HK-2 (cell line): ENCODE measurements around the gene TNS1.

Experiments used
- DNase-seq: peaks from one replicate; pipeline ENCODE4 v3.0.0-alpha.2; 2018; ENCODE audit not compliant: unreplicated experiment

TNS1 gene

DNA sequence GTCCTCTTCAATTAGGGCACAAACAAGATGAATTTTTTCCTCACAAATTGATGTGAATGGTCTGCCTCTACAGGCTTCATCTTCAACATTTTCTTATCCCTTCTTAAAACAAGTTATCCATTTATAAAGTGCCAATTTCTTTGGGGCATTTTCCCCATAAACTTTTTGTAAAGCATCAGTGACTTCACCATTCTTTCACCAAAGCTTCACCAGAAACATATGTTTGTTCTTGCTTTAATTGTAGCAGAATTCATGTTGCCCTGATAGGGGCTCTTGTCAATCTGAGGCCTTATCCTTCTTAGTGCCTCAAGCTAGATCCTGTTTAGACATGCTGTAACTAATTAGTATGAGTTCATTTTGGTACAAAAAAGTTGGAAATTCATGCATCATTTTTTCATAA, 226.2 kb downstream of the TNS1 start:
- DNase-seq: no peak

DNA sequence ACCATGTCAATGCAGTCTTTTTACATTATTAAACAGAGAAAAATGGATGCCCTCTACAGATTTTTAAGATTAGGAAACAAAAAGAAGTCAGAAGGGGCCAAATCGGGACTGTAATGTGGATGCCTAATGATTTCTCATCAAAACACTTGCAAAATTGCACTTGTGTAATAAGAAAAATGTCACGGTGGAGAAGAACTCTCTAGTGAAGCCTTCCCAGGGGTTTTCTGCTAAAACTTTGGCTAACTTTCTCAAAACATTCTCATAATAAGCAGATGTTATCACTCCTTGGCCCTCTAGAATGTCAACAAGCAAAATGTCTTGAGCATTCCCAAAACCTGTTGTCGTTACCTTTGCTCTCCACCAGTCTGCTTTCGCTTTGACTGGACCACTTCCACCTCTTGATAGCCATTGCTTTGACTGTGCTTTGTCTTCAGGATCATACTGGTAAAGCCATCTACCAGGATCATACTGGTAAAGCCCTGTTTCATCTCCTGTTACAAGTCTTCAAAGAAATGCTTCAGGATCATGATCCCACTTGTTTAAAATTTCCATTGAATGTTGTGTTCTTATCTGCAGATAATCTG, 226.8 kb downstream of the TNS1 start:
- no peak for DNase-seq

DNA sequence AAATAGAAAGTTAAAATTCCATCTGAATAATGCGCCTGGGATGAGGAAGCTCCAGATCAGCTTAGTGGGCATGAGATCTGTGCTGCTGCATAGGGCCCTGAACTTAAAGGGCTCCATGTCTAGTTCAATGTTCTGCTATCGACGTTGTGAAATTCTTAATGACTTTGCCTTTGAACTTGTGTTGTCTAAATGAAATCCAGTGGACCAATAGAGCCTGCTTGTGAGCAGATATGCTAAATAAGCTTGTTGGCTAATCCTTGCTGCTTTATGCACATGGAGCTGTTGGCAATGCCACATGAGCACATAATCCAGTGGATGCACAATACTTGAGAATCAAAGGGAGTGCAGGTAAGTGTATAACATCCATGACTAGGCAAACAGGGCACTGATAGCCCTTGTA, 228.6 kb downstream of the TNS1 start:
- DNase-seq: no peak

DNA sequence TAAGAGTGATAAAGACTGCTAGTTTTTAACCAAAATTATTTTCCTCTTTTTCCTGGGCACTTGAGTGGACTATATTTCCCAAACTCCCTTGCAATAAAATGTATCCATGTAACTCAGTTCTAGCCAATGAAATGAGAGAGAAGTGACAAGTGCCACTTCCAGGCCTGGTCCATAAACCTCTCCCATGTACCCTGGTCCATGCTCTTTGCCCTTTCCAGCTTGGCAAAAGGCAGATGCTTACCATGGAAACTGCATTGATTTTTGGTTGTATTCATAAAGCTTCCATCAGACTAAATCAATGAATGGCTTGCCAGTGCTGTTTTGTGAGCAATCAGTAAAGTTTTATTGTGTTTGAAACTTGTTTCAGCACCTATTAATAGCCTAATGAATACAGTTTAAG, 229.3 kb downstream of the TNS1 start:
- no peak for DNase-seq

DNA sequence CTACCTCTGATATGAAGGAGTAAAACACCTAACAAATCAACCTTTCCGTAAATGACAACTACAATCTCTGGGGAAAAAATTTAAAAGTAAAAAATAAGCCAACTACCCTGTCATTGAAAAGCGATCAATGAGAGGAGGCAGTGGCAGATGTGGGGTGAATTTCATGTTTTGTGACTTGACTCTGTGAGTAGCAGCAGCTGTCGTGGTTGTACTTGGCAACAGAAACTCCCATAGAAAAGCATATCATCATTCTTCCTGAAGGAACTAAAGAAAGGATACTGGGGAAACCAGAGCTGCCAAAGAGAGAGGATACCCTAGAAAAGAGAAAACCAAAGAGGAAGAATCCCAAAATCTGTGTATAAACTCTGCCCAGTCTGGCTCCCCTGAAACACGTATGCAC, 236.4 kb downstream of the TNS1 start:
- DNase-seq: no peak

DNA sequence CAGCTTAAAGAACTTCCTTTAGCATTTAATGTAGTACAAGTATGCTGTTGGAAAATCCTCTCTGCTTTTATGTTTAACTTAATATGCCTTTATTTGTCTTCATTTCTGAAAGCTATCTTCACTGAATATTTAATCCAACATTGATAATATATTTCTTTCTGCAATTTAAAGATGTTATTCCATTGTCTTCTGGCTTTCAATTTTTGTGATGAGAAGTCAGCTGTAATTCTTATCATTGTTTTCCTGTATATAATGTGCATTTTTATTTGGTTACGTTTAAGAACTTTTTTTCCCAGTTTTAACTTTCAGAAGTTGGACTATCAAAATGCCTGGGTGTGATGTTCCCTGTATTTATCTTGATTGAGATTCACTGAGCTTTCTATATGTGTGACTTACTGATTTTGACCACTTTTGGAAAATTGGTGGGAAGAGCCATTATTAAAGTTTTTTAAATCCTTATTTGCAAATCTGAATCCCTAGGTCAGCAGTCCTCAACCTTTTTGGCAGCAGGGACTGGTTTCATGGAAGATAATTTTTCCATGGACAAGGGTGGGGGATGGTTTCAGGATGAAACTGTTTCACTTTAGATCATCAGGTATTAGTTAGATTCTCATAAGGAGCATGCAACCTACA, 241.0 kb downstream of the TNS1 start:
- DNase-seq: no peak

DNA sequence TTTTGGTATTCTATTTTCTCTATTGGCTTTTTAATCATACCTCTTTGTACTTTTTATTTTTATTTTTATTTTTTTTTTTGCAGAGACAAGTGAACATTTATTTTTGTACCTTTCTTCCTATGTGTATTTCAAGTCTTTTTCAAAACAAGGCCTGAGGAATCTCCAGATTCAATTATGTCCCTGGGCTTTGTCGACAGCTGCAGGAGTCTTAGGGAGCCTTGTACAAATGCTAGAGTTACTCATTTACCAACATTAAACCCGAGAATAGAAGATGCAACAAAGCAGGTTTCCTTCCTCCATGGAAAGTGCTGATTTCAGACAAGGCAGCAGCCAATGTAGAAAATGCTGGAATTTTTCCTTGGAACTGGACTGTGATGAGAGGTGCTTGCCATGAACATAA, 242.8 kb downstream of the TNS1 start:
- no peak for DNase-seq

DNA sequence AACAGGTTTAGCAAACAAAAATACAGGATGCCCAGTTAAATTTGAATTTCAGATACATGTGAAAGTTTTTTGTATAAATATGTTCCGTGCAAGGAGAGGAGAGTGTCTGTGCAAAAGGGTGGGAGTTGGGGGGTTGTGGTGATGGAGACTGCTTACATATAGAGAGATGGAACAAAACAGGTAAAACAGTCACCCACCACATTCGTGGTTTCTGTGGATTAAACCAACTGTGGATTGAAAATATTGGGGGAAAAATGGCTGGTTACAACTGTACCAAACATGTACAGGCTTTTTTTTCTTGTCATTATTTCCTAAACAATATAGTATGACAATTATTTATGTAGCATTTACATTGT, 245.7 kb downstream of the TNS1 start:
- DNase-seq: no peak

DNA sequence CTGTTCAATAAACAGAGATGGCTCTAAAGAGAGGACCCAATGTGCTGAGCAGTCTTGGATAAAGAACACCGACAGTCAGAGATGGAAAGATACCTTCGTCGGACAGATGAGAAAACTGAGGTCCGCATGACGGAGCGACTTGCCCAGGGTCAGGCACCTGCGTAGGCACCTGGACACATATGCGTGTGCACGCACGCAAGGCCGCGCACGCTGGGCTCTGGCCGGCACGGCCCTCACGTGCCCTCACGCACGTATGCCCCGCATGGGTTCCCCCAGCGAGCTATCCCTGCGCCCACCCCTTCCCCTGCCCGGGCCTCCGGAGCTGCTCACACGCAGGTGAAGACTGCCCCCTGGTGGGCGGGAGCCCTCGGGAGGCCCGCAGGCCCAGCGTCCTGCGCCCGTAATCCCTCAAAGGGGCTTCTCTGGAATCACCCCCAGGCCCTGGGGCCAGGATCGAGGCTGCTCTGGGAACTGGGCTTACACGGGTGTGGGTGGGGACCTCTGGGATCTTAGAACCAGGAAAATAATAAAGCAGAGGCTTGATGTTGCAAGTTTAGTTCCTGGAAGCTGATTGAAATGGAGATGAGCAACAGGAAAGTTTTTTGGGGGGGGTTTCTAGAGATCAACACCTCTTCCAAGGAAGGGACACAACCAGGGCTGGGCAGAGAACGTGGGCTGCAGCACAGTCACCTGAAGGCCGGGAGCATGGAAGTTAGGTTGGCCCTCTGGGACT, 246.3 kb downstream of the TNS1 start:
- peak; percentile 29 for DNase-seq

DNA sequence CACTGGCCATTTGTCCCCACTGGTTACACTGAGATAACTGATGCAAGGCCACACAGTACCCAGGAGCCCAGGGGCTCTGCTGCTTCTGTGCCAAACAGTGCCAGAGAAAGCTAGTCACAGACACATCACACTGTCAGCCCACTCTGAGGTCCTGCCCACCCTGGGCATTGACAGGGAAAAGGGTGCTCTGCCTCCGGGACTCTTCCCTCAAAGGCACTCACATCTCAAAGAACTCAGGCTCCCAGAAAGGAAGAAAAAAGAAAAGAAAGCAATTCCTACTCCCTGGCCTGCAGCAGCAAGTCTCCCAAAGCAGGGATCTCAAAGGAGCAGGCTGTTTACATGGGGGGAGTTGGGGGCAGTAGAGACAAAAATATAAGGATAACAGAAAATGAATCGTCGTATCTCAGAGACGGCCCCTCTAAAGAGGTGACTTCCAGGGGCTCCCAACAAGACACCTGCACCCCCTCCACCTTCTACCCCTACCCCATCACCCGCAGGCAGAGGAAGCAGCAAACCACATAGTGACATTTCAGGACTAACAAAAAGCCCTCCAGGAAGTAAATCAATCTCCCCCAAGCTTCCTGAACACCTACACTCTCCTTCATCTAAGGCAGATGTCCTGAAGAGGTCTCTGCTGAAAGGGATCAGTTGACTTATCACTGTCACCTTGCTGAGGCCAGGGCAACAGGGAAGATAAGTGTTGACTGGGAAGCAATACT, 247.6 kb downstream of the TNS1 start:
- no peak for DNase-seq

DNA sequence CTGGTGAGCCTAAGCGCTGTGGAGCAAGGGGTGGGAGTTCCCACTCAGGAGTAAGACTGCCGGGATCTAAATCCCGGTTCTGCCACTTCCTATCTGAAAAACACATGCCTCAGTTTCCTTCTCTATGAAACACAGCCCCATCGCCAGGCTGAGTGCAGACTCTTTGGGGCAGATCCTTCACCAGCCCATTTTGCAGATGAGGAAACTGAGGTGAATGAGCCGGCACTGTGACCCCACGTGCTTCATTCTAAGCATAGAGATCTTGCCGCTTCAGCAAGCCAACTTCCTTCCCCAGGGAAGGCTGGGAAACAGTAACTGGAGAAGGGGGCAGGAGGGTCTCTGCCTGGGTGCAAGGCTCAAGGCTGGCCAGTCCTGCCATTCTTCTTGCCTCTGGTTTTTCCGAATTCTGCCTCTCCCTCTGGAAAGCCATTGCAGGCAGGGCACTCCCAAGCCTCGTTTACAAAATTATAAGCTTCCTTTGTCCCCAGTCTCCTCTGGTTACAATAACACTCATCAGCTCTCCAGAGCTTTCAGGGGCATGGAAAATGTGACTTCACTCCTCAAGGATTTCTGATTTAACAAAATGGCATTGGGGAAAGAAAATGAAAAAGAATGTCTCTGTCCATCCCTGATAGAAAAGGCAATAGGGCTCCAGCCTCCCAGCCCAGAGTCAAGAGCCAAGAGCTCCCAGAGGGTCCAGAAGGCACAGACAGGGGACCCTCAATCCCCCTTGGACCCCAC, 249.2 kb downstream of the TNS1 start:
- DNase-seq: no peak

DNA sequence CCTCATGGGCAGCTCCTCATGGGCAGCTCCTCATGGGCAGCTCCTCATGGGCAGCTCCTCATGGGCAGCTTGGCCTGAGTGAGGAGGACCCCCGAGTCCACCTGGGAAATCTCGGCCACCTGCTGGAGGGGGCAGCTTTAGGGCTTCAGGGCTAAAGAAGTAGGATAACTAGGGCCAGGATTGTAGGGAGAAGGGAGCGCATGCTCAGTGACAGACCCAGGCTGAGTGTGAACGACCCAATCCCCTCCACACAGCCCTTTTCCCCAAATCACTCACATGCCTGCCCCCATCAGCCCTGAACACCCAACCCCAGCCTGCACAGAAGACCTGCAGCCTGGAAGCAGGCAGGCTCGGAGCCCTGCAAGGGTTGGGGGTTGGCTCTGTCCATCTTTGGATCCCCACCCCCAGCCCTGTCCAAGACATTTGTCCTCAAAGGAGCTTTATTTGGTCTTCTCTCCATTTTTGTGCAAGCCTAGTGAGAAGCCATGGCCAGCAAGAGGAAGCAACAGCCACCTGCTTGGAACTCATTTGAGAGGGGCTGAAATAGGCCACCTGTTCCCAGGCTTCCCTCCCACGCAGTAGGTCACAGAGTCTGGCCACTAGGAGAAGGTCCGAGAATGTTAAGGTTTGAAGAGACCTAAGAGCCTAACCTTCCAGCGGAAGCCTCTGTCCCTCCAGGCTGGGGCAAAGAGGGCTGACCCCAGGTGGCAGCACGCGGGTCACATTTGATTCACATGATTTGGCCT, 249.9 kb downstream of the TNS1 start:
- DNase-seq: no peak

DNA sequence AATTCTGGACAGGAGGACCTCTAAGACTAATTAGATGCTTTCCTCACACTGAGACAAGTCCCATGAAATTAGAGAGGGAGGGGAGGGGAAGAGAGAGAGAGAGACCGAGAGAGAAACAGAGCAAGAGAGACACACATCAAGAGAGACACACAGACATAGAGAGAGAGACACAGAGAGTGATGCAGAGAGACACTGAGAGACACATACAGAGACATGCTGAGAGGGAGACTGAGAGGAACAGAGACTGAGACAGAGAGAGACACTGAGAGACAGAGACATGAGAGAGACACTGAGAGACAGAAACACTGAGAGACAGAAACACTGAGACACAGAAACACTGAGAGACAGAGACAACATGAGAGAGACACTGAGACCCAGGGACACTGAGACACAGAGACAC, 250.8 kb downstream of the TNS1 start:
- no peak for DNase-seq

DNA sequence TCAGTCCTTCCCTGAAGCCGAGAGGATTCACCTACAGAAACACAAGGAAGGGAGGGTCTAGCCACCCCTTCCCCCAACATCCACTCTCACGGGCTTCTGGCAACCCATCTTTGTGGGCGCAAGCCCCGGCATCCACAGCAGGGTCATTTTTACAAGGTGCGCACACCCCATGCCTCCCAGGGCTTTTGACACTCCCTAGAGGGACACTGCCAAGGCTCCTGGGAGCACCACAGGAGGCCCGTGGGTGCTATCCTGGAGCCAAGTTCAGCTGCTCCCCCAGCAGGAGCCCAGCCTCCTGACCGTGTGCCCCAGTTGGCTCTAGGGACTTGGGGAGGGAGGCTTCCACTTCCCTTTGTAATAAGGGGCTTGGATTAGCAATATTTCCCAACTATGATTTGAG, 251.6 kb downstream of the TNS1 start:
- DNase-seq: no peak
